Measurements from ENCODE around the gene CHMP5. TPM values are rescaled to one million over a fixed set of nuclear protein-coding genes. Genes with fewer than 3 reads are reported as not detected.

The CHMP5 gene
- polyA plus RNA-seq, 1 of the 3 experiments (the other 2 are of a cell fraction), result 88.3 TPM

GRCh38 chr9:33220681-33221567 is 43.9 kb upstream of the CHMP5 start:
- Histone ChIP-seq H4K20me1 (ENCODE audit: insufficient read depth) (no peaks in the 10 kb centered on the region), H3K9me2 (no peaks in the 10 kb centered on the region), H2AFZ (ENCODE audit: low read depth) (no peak overlapping the region), H3K4me3 (ENCODE audit: low read depth in 2 of 2, low read length in 1 of 2) (no peak overlapping the region), H3F3A (replicated peaks; ENCODE audit: insufficient read depth) (no peaks in the 10 kb centered on the region), H3K36me3 (replicated peaks in 1 of 2; ENCODE audit: control insufficient read depth in 1 of 2, insufficient read depth in 2 of 2, low read length in 1 of 2) (no peaks in the 10 kb centered on the region), H3K9ac (no peak overlapping the region), H3K27ac (ENCODE audit: low read depth in 2 of 2, low read length in 1 of 2) (no peak overlapping the region), H3K4me2 (no peak overlapping the region), H3K4me1 (ENCODE audit: control insufficient read depth in 1 of 2, insufficient read depth in 2 of 2, low read depth in 1 of 2, low read length in 1 of 2) (peaks cover 2 to 3% of the 10 kb centered on the region in 2 experiments; a peak in 1 of 4 replicates), H3K27me3 (ENCODE audit: insufficient read depth) (no peaks in the 10 kb centered on the region), H3K79me2 (ENCODE audit: insufficient read depth) (no peaks in the 10 kb centered on the region), H3K9me3 (no peaks in the 10 kb centered on the region)
- ChIA-PET POLR2A (interaction anchor here (0.6 kb wide), 1 partner anchor 153 kb away, joined by 3 read pairs; no protein-coding TSS in a partner anchor), CTCF (interaction anchor here (1.4 kb wide), 1 partner anchor 50 kb away, joined by 3 read pairs; no protein-coding TSS in a partner anchor)
- 85% methylated on average over 13 of the region's 14 CpGs for WGBS (ENCODE audit: low lambda C conversion rate)
- DNase-seq, result no peak
- TF ChIP-seq RCOR1 (IDR thresholded peaks at IDR 0.05; ENCODE audit: low read length), result no peak
- TF ChIP-seq REST (IDR thresholded peaks at IDR 0.05; ENCODE audit: low read depth, low read length), result no peak
- TF ChIP-seq RXRA (IDR thresholded peaks at IDR 0.05; ENCODE audit: borderline replicate concordance, low read depth), result no peak

GRCh38 chr9:33221568-33221884 is 43.3 kb upstream of the CHMP5 start:
- Histone ChIP-seq H3K9ac (no peak overlapping the region), H3K9me3 (no peaks in the 10 kb centered on the region), H3K27me3 (ENCODE audit: insufficient read depth) (no peaks in the 10 kb centered on the region), H3K4me2 (no peak overlapping the region), H3K36me3 (replicated peaks in 1 of 2; ENCODE audit: control insufficient read depth in 1 of 2, insufficient read depth in 2 of 2, low read length in 1 of 2) (no peaks in the 10 kb centered on the region), H4K20me1 (ENCODE audit: insufficient read depth) (no peaks in the 10 kb centered on the region), H3K79me2 (ENCODE audit: insufficient read depth) (no peaks in the 10 kb centered on the region), H3K4me1 (ENCODE audit: control insufficient read depth in 1 of 2, insufficient read depth in 2 of 2, low read depth in 1 of 2, low read length in 1 of 2) (peaks cover 2 to 3% of the 10 kb centered on the region in 2 experiments; a peak in 1 of 4 replicates), H2AFZ (ENCODE audit: low read depth) (no peak overlapping the region), H3K4me3 (ENCODE audit: low read depth in 2 of 2, low read length in 1 of 2) (no peak overlapping the region), H3K9me2 (no peaks in the 10 kb centered on the region), H3K27ac (ENCODE audit: low read depth in 2 of 2, low read length in 1 of 2) (no peak overlapping the region), H3F3A (replicated peaks; ENCODE audit: insufficient read depth) (no peaks in the 10 kb centered on the region)
- CTCF ChIA-PET, result interaction anchor here (1.2 kb wide), 1 partner anchor 141 kb away, joined by 3 read pairs; no protein-coding TSS in a partner anchor
- no peak for DNase-seq
- TF ChIP-seq RXRA (IDR thresholded peaks at IDR 0.05; ENCODE audit: borderline replicate concordance, low read depth), result no peak
- no peak for TF ChIP-seq USF1 (IDR thresholded peaks at IDR 0.05; ENCODE audit: borderline replicate concordance, low read depth)
- TF ChIP-seq NFIC (IDR thresholded peaks at IDR 0.05; ENCODE audit: borderline replicate concordance), result no peak
- no peak for TF ChIP-seq FOXM1 (IDR thresholded peaks at IDR 0.05; ENCODE audit: low read depth)
- TF ChIP-seq FOXJ3 (CRISPR knock-in tag; IDR thresholded peaks at IDR 0.05), result no peak
- TF ChIP-seq SIN3A (IDR thresholded peaks at IDR 0.05; ENCODE audit: borderline replicate concordance, low read depth, low read length), result no peak
- TF ChIP-seq REST (IDR thresholded peaks at IDR 0.05; ENCODE audit: low read depth, low read length), result no peak
- POLR2A ChIA-PET, result no interaction called here
- 82% methylated on average over 3 of the region's 3 CpGs for WGBS (ENCODE audit: low lambda C conversion rate)

All from SK-N-SH (cell line).